Prostate gland (tissue), 2 donors: ENCODE measurements around the gene MAFG. TPM values are rescaled to one million over a fixed set of nuclear protein-coding genes. Genes with fewer than 3 reads are reported as not detected.

Source experiments
- DNase-seq: peaks from one replicate; pipeline ENCODE4 v3.0.0-alpha.2; 2019; ENCODE audit warnings: low spot score
- H3K27ac ChIP-seq, 2 donors: fragments of 200-600 bp; sonication (generic); 2 replicates each; pipeline ENCODE4 v1.5.1; 2017 to 2019
- H3K27me3 ChIP-seq: fragments of 200-600 bp; sonication (generic); replicated peaks from 2 replicates; pipeline ENCODE4 v1.5.1; 2019; ENCODE audit not compliant: insufficient read depth
- H3K36me3 ChIP-seq, 2 donors: fragments of 200-600 bp; sonication (generic); 1 replicate in 1 of 2; 2 replicates in 1 of 2; pipeline versions ENCODE4 v1.5.1 to v1.8.1; 2017 to 2019
- H3K4me1 ChIP-seq: fragments of 200-600 bp; sonication (generic); replicated peaks from 2 replicates; pipeline ENCODE4 v1.5.1; 2019
- H3K4me3 ChIP-seq, 2 donors: fragments of 200-600 bp; sonication (generic); 2 replicates each; pipeline ENCODE4 v1.5.1; 2017 to 2019
- H3K9me3 ChIP-seq: fragments of 200-600 bp; sonication (generic); 2 replicates; pipeline ENCODE4 v1.5.1; 2017
- CTCF ChIP-seq, 4 experiments: fragments of 200-600 bp in 2 of 4; fragments of 450-650 bp in 2 of 4; sonication (generic) in 2 of 4; IDR thresholded peaks; 1 replicate in 3 of 4; 2 replicates in 1 of 4; pipeline ENCODE4 v1.5.1; 2016 to 2019; ENCODE audit warnings: antibody characterized with exemption in 4 of 4, mild to moderate bottlenecking in 2 of 4, moderate library complexity in 2 of 4
- POLR2A ChIP-seq: fragments of 450-650 bp; IDR thresholded peaks from one replicate; pipeline ENCODE4 v1.6.1; 2016; ENCODE audit warnings: antibody characterized with exemption, mild to moderate bottlenecking
- POLR2AphosphoS5 ChIP-seq: sonication (generic); formaldehyde crosslinking; IDR thresholded peaks from one replicate; pipeline ENCODE4 v1.6.1; 2017; ENCODE audit warnings: antibody characterized with exemption
- WGBS: methylation state at CpG from one replicate; pipeline ENCODE4 v1.1.5; 2018; 5-methylcytosine and 5-hydroxymethylcytosine counted together
- intact Hi-C: fragments of 100-400 bp; cut with DNase I; formaldehyde crosslinking; loops from one replicate; pipeline ENCODE4 v1.14.2; 2022
- total RNA-seq, 2 donors: library from RNA; depleted of rRNA; stranded (reverse); fragments of >200 nt; gene quantifications; one replicate each; pipeline ENCODE4 v1.1.0, GENCODE V29; 2016

MAFG gene
- total RNA-seq, 2 donors from 2014 or later = 11.3 to 27.7 TPM

- Histone ChIP-seq H3K36me3 (peaks cover 5 to 14% of the 10 kb centered on the region in 2 donors), H3K27me3 (no peaks in the 10 kb centered on the region), H3K27ac (no peak overlapping the region), H3K4me1 (peaks cover 4% of the 10 kb centered on the region), H3K4me3 (no peak overlapping the region), H3K9me3 (no peaks in the 10 kb centered on the region)
- WGBS = 78% methylated on average over 10 of the region's 10 CpGs
- TF ChIP-seq POLR2AphosphoS5 (no peak), CTCF (IDR thresholded peaks at IDR 0.05) (no peak), POLR2A (no peak)
- DNase-seq = no peak
- intact Hi-C loops = no loop called here
These were observed 42.1 kb downstream of the MAFG start for GRCh38 chr17:81885454-81885853.

GRCh38 chr17:81884968-81885367 lies 42.6 kb downstream of the MAFG start:
- no peaks in the 10 kb centered on the region for H3K4me1 ChIP-seq
- intact Hi-C loops = no loop called here
- DNase-seq = no peak
- no peak for TF ChIP-seq POLR2A
- no peak for TF ChIP-seq CTCF (IDR thresholded peaks at IDR 0.05)
- no peak for TF ChIP-seq POLR2AphosphoS5
- H3K36me3 ChIP-seq = peaks cover 5 to 14% of the 10 kb centered on the region in 2 donors
- no peak overlapping the region for H3K4me3 ChIP-seq
- no peak overlapping the region for H3K27ac ChIP-seq
- no peaks in the 10 kb centered on the region for H3K27me3 ChIP-seq
- no peaks in the 10 kb centered on the region for H3K9me3 ChIP-seq
- 87% methylated on average over 5 of the region's 5 CpGs for WGBS

GRCh38 chr17:81884520-81884919 lies 43.0 kb downstream of the MAFG start:
- Histone ChIP-seq H3K9me3 (no peaks in the 10 kb centered on the region), H3K4me3 (no peak overlapping the region), H3K4me1 (no peaks in the 10 kb centered on the region), H3K27me3 (no peaks in the 10 kb centered on the region), H3K27ac (no peak overlapping the region), H3K36me3 (peaks cover 5 to 14% of the 10 kb centered on the region in 2 donors)
- WGBS = 60% methylated on average over 11 of the region's 11 CpGs
- no peak for DNase-seq
- TF ChIP-seq POLR2AphosphoS5 (no peak), POLR2A (no peak), CTCF (IDR thresholded peaks at IDR 0.05) (no peak)
- intact Hi-C loops = no loop called here

GRCh38 chr17:81879121-81879520 lies 48.4 kb downstream of the MAFG start:
- Histone ChIP-seq H3K27me3 (no peaks in the 10 kb centered on the region), H3K4me1 (no peaks in the 10 kb centered on the region), H3K9me3 (no peaks in the 10 kb centered on the region), H3K36me3 (no peaks in the 10 kb centered on the region), H3K4me3 (no peak overlapping the region), H3K27ac (no peak overlapping the region)
- 90% methylated on average over 5 of the region's 5 CpGs for WGBS
- TF ChIP-seq POLR2A = no peak
- TF ChIP-seq CTCF (IDR thresholded peaks at IDR 0.05) = no peak
- no peak for TF ChIP-seq POLR2AphosphoS5
- DNase-seq = no peak
- intact Hi-C loops = no loop called here

- no peak overlapping the region for H3K27ac ChIP-seq
- H3K4me3 ChIP-seq = no peak overlapping the region
- intact Hi-C loops = no loop called here
- no peaks in the 10 kb centered on the region for H3K9me3 ChIP-seq
- H3K27me3 ChIP-seq = no peaks in the 10 kb centered on the region
- no peaks in the 10 kb centered on the region for H3K4me1 ChIP-seq
- no peaks in the 10 kb centered on the region for H3K36me3 ChIP-seq
- no peak for DNase-seq
- 74% methylated on average over 3 of the region's 3 CpGs for WGBS
- no peak for TF ChIP-seq POLR2A
- no peak for TF ChIP-seq POLR2AphosphoS5
These were observed 49.2 kb downstream of the MAFG start for GRCh38 chr17:81878294-81878693.
